ENCODE results near the gene DCP1B.

DCP1B gene

GRCh38 chr12:1896964-1897363 is 107.3 kb downstream of the DCP1B start:
- no peak for DNase-seq (ENCODE audit: low read depth in 3 of 3)
